Liver (tissue), 3 donors: ENCODE data around the gene CHRM2.

Experiments used
- ATF3 ChIP-seq: IDR thresholded peaks from 2 replicates; pipeline ENCODE4 v1.6.1; 2016; ENCODE audit warnings: antibody characterized with exemption
- CTCF ChIP-seq: fragments of 150-350 bp; IDR thresholded peaks from 2 replicates; pipeline ENCODE4 v1.5.1; 2017; ENCODE audit warnings: improper control_type of control experiment, low read depth, low read length; ENCODE audit not compliant: missing input control
- HNF4G ChIP-seq: IDR thresholded peaks from 2 replicates; pipeline ENCODE4 v1.6.1; 2016; ENCODE audit warnings: antibody characterized with exemption
- JUND ChIP-seq, 2 donors: IDR thresholded peaks; 2 replicates each; pipeline ENCODE4 v1.6.1; 2016; ENCODE audit warnings: antibody characterized with exemption in 2 of 2
- RAD21 ChIP-seq, 2 donors: IDR thresholded peaks; 2 replicates each; pipeline ENCODE4 v1.6.1; 2016; ENCODE audit warnings: antibody characterized with exemption in 2 of 2, mild to moderate bottlenecking in 2 of 2
- SP1 ChIP-seq: IDR thresholded peaks from 2 replicates; pipeline ENCODE4 v1.6.1; 2018; ENCODE audit warnings: antibody characterized with exemption, mild to moderate bottlenecking
- TAF1 ChIP-seq: conservative IDR thresholded peaks from 2 replicates; pipeline ENCODE4 v1.6.1; 2016; ENCODE audit warnings: antibody characterized with exemption, mild to moderate bottlenecking
- TF ChIP-seq, protein P1 (sequence below): IDR thresholded peaks from 2 replicates; pipeline ENCODE4 v1.6.1; 2016; ENCODE audit warnings: antibody characterized with exemption
- donor health status: healthy.
- donor health status: healthy.

GRCh38 chr7:136914016-136914415 lies 45.6 kb downstream of the CHRM2 start:
- TF ChIP-seq CTCF (no peak), TAF1 (no peak), SP1 (no peak), ATF3 (no peak), RAD21 (IDR thresholded peaks at IDR 0.05) (no peak), HNF4G (no peak), JUND (IDR thresholded peaks at IDR 0.05) (no peak)
- TF ChIP-seq, protein P1, sequence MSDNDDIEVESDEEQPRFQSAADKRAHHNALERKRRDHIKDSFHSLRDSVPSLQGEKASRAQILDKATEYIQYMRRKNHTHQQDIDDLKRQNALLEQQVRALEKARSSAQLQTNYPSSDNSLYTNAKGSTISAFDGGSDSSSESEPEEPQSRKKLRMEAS, result no peak
